Breast epithelium (tissue), 4 donors: ENCODE results near the gene MCRIP2. TPM values are rescaled to one million over a fixed set of nuclear protein-coding genes. Genes with fewer than 3 reads are reported as not detected.

Source experiments
- DNase-seq, 2 donors: peaks; one replicate each; pipeline ENCODE4 v3.0.0-alpha.2; 2019; ENCODE audit warnings: low spot score in 2 of 2
- H3K27ac ChIP-seq, 2 donors: fragments of 200-600 bp; sonication (generic) in 1 of 2; one replicate each; pipeline ENCODE4 v1.5.1; 2016 to 2019; ENCODE audit warnings: mild to moderate bottlenecking in 1 of 2
- H3K27me3 ChIP-seq, 2 donors: fragments of 200-600 bp; sonication (generic) in 1 of 2; one replicate each; pipeline versions ENCODE4 v1.5.1 to v1.6.0; 2017 to 2019; ENCODE audit warnings: control low read depth in 1 of 2, mild to moderate bottlenecking in 1 of 2
- H3K36me3 ChIP-seq: fragments of 200-600 bp; one replicate; pipeline ENCODE4 v1.5.1; 2019
- H3K4me1 ChIP-seq, 2 donors: fragments of 200-600 bp; sonication (generic); one replicate each; pipeline ENCODE4 v1.5.1; 2016 to 2019; ENCODE audit warnings: control low read depth in 1 of 2
- H3K4me3 ChIP-seq, 3 donors: fragments of 200-600 bp; sonication (generic); 1 replicate in 2 of 3; 2 replicates in 1 of 3; pipeline ENCODE4 v1.5.1; 2016 to 2019; ENCODE audit warnings: mild to moderate bottlenecking in 3 of 3, moderate library complexity in 2 of 3
- H3K9me3 ChIP-seq, 2 donors: fragments of 200-600 bp; sonication (generic) in 1 of 2; one replicate each; pipeline ENCODE4 v1.5.1; 2016 to 2019; ENCODE audit warnings: control low read depth in 1 of 2
- POLR2A ChIP-seq: fragments of 450-650 bp; IDR thresholded peaks from one replicate; pipeline ENCODE4 v1.6.1; 2016; ENCODE audit warnings: antibody characterized with exemption, mild to moderate bottlenecking, moderate library complexity
- POLR2AphosphoS5 ChIP-seq, 3 donors: sonication (generic); formaldehyde crosslinking; IDR thresholded peaks; one replicate each; pipeline ENCODE4 v1.6.1; 2017; ENCODE audit warnings: antibody characterized with exemption in 3 of 3
- intact Hi-C: fragments of 100-400 bp; cut with DNase I; formaldehyde crosslinking; loops from one replicate; pipeline ENCODE4 v1.15.1; 2023; ENCODE audit warnings: low total_unique reads
- total RNA-seq, 3 donors: library from RNA; depleted of rRNA; stranded (reverse); fragments of >200 nt; gene quantifications; one replicate each; pipeline ENCODE4 v1.1.0, GENCODE V29; 2016
- TF ChIP-seq, protein P1 (sequence below), 3 donors: fragments of 450-650 bp; IDR thresholded peaks; one replicate each; pipeline ENCODE4 v1.5.1; 2016 to 2017; ENCODE audit warnings: antibody characterized with exemption in 3 of 3, mild to moderate bottlenecking in 3 of 3, moderate library complexity in 3 of 3

The MCRIP2 gene
- total RNA-seq, 3 donors from 2014 or later, result 26.8 to 39.7 (median 34.9) TPM

DNA sequence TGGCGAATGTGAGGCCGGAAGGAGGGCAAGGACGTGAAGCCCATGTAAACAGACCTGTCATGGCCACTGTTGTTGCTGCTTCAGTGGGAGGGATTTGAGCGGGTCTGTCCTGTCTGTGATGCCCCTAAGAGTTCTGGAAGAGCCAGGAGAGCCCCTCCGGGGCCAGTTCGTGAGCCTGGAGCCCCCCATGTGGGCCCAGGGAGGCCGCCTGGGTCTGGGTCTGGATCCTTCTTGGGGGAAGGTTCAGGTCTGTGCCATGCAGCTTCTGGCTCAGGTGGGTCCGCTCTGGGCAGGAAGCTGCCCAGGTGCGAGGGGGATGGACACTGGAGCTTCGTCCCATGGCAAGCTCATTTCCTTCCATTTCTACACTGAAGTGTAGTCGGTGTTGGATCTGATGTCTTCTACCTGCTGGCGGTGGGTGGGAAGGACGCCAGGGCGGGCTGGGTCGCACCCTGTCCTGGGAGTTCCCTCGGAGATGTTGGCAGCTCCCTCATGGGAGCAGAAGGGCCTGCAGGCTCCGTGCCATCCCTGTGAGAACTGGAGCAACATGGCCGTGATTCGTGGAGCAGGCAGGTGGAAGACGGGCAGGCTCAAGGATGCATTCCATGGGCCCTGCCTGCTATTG lies 22.0 kb upstream of the MCRIP2 start:
- Histone ChIP-seq H3K4me1 (peaks cover 7 to 8% of the 10 kb centered on the region in 2 donors), H3K4me3 (no peak overlapping the region), H3K27me3 (no peaks in the 10 kb centered on the region), H3K36me3 (no peaks in the 10 kb centered on the region), H3K9me3 (no peaks in the 10 kb centered on the region), H3K27ac (no peak overlapping the region)
- no peak for TF ChIP-seq POLR2A
- TF ChIP-seq POLR2AphosphoS5 (IDR thresholded peaks at IDR 0.05), result no peak
- TF ChIP-seq, protein P1, sequence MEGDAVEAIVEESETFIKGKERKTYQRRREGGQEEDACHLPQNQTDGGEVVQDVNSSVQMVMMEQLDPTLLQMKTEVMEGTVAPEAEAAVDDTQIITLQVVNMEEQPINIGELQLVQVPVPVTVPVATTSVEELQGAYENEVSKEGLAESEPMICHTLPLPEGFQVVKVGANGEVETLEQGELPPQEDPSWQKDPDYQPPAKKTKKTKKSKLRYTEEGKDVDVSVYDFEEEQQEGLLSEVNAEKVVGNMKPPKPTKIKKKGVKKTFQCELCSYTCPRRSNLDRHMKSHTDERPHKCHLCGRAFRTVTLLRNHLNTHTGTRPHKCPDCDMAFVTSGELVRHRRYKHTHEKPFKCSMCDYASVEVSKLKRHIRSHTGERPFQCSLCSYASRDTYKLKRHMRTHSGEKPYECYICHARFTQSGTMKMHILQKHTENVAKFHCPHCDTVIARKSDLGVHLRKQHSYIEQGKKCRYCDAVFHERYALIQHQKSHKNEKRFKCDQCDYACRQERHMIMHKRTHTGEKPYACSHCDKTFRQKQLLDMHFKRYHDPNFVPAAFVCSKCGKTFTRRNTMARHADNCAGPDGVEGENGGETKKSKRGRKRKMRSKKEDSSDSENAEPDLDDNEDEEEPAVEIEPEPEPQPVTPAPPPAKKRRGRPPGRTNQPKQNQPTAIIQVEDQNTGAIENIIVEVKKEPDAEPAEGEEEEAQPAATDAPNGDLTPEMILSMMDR (IDR thresholded peaks at IDR 0.05), result no peak
- DNase-seq, result no peak
- intact Hi-C loops, result no loop called here

GRCh38 chr16:620700-621525 lies 20.7 kb upstream of the MCRIP2 start:
- DNase-seq, result no peak
- no peak for TF ChIP-seq POLR2A
- TF ChIP-seq, protein P1 (IDR thresholded peaks at IDR 0.05), result no peak
- no peak overlapping the region for H3K4me3 ChIP-seq
- no peak overlapping the region for H3K27ac ChIP-seq
- no peaks in the 10 kb centered on the region for H3K27me3 ChIP-seq
- no peaks in the 10 kb centered on the region for H3K9me3 ChIP-seq
- no peaks in the 10 kb centered on the region for H3K36me3 ChIP-seq
- intact Hi-C loops, result no loop called here
- peaks cover 7 to 8% of the 10 kb centered on the region in 2 donors for H3K4me1 ChIP-seq

DNA sequence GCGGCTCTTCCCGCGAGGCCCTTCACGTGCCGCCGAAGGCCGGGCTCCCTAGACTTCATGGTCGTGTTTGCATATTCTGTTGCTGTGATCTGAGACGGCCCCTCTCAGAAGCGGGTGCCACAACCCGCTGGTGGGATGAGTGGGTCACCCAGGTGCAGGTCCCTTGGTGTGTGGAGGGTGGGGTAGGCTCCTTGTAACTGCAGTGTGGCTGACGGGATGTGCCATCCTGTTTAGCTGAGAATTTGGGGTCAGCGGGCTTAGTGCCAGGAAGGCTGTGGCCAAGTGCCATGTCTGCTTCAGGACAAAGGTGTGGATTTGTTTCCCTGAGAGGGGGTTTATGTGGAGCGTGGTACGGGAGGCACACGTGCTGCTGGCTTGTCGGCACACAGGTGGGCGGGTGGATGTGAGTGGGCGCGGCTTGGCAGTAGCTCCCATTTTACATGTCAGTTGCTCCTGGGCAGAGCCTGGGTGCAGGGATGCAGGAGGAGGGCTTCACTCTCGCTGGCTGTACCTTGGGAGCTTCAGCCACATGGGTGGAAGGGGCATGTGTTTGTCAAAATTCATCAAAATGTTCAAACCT lies 20.0 kb upstream of the MCRIP2 start:
- H3K27ac ChIP-seq, result peak overlapping the region; percentile 57 to 76
- no peaks in the 10 kb centered on the region for H3K27me3 ChIP-seq

GRCh38 chr16:622920-623280 lies 18.7 kb upstream of the MCRIP2 start:
- H3K27me3 ChIP-seq, result no peaks in the 10 kb centered on the region
- H3K4me3 ChIP-seq, result peak overlapping the region in 1 of 3 donors; percentile 57
- no peak for DNase-seq
- TF ChIP-seq, protein P1 (IDR thresholded peaks at IDR 0.05), result no peak
- no peak for TF ChIP-seq POLR2A
- no peak for TF ChIP-seq POLR2AphosphoS5 (IDR thresholded peaks at IDR 0.05)
- intact Hi-C loops, result no loop called here
- peaks cover 7 to 8% of the 10 kb centered on the region in 2 donors for H3K4me1 ChIP-seq
- no peaks in the 10 kb centered on the region for H3K9me3 ChIP-seq
- peak overlapping the region in 1 of 2 donors; percentile 20 for H3K27ac ChIP-seq
- no peaks in the 10 kb centered on the region for H3K36me3 ChIP-seq

More for the DNA sequence above, 20.0 kb upstream of the MCRIP2 start:
- H3K36me3 ChIP-seq, result no peaks in the 10 kb centered on the region
- H3K4me1 ChIP-seq, result peaks cover 7 to 8% of the 10 kb centered on the region in 2 donors
- H3K4me3 ChIP-seq, result peak overlapping the region in 2 of 3 donors; percentile 39 to 57
- no peak for TF ChIP-seq POLR2A
- TF ChIP-seq, protein P1 (IDR thresholded peaks at IDR 0.05), result no peak
- TF ChIP-seq POLR2AphosphoS5 (IDR thresholded peaks at IDR 0.05), result no peak
- intact Hi-C loops, result no loop called here
- no peaks in the 10 kb centered on the region for H3K9me3 ChIP-seq
- no peak for DNase-seq
